GM11168 (cell line): Measurements from ENCODE around the gene ARHGEF38.

Experiments used
- in situ Hi-C: fragments of 300-500 bp; cut with MboI; formaldehyde crosslinking; loops from one replicate; pipeline ENCODE4 v1.12.0; 2022; ENCODE audit warnings: low sequenced_read_pairs; ENCODE audit not compliant: unreplicated experiment

The ARHGEF38 gene

GRCh38 chr4:105555409-105555808 lies 3.0 kb downstream of the ARHGEF38 start:
- in situ Hi-C loops, result no loop called here

GRCh38 chr4:105556206-105556605 lies 3.8 kb downstream of the ARHGEF38 start:
- in situ Hi-C loops, result no loop called here

- in situ Hi-C loops, result no loop called here
Measured at GRCh38 chr4:105558277-105558676, 5.9 kb downstream of the ARHGEF38 start.

GRCh38 chr4:105560421-105560848 lies 8.0 kb downstream of the ARHGEF38 start:
- in situ Hi-C loops, result no loop called here

GRCh38 chr4:105563352-105563751 lies 10.9 kb downstream of the ARHGEF38 start:
- in situ Hi-C loops, result no loop called here

- in situ Hi-C loops, result no loop called here
Measured at GRCh38 chr4:105568584-105568983, 16.2 kb downstream of the ARHGEF38 start.

GRCh38 chr4:105569057-105569865 lies 16.8 kb downstream of the ARHGEF38 start:
- in situ Hi-C loops, result no loop called here

GRCh38 chr4:105569866-105570236 lies 17.4 kb downstream of the ARHGEF38 start:
- in situ Hi-C loops, result no loop called here

- in situ Hi-C loops, result no loop called here
Measured at GRCh38 chr4:105572296-105572695, 19.9 kb downstream of the ARHGEF38 start.

GRCh38 chr4:105586638-105587328 lies 34.4 kb downstream of the ARHGEF38 start:
- in situ Hi-C loops, result no loop called here

- in situ Hi-C loops, result no loop called here
Measured at GRCh38 chr4:105587841-105588240, 35.4 kb downstream of the ARHGEF38 start.

- in situ Hi-C loops, result no loop called here
Measured at GRCh38 chr4:105588252-105588651, 35.8 kb downstream of the ARHGEF38 start.

- in situ Hi-C loops, result no loop called here
Measured at GRCh38 chr4:105591573-105591972, 39.2 kb downstream of the ARHGEF38 start.

- in situ Hi-C loops, result no loop called here
Measured at GRCh38 chr4:105594099-105595010, 41.9 kb downstream of the ARHGEF38 start.

- in situ Hi-C loops, result no loop called here
Measured at GRCh38 chr4:105596684-105597083, 44.3 kb downstream of the ARHGEF38 start.

- in situ Hi-C loops, result no loop called here
Measured at GRCh38 chr4:105598052-105598451, 45.6 kb downstream of the ARHGEF38 start.

- in situ Hi-C loops, result no loop called here
Measured at GRCh38 chr4:105598787-105599186, 46.4 kb downstream of the ARHGEF38 start.

GRCh38 chr4:105599482-105599881 lies 47.1 kb downstream of the ARHGEF38 start:
- in situ Hi-C loops, result no loop called here

GRCh38 chr4:105599932-105600655 lies 47.7 kb downstream of the ARHGEF38 start:
- in situ Hi-C loops, result no loop called here

GRCh38 chr4:105600951-105601350 lies 48.5 kb downstream of the ARHGEF38 start:
- in situ Hi-C loops, result no loop called here
